Stimulated activated CD8-positive, alpha-beta memory T cell treated with anti-CD3 and anti-CD28 coated beads, Interleukin-12 subunit alpha, Interleukin-12 subunit beta, amount 100 ng/mL, for 4 hours (primary cell): ENCODE measurements around the gene PRRT4.

Experiments
- DNase-seq: peaks from one replicate; pipeline ENCODE4 v3.0.0-alpha.2; 2020; ENCODE audit warnings: low read depth

Gene PRRT4

GRCh38 chr7:128374041-128374440 lies 12.6 kb upstream of the PRRT4 start:
- no peak for DNase-seq

- no peak for DNase-seq
Observed at GRCh38 chr7:128373606-128374005, 12.1 kb upstream of the PRRT4 start.

GRCh38 chr7:128370491-128370890 lies 9.0 kb upstream of the PRRT4 start:
- DNase-seq = no peak

- no peak for DNase-seq
Observed at GRCh38 chr7:128366986-128367385, 5.5 kb upstream of the PRRT4 start.

- DNase-seq = no peak
Observed at GRCh38 chr7:128366300-128366699, 4.8 kb upstream of the PRRT4 start.

- DNase-seq = no peak
Observed at GRCh38 chr7:128365432-128365831, 3.9 kb upstream of the PRRT4 start.

GRCh38 chr7:128364166-128364870 lies 2.8 kb upstream of the PRRT4 start:
- no peak for DNase-seq

GRCh38 chr7:128363261-128363721 lies 1.8 kb upstream of the PRRT4 start:
- no peak for DNase-seq

GRCh38 chr7:128362670-128363069 lies 1.2 kb upstream of the PRRT4 start:
- DNase-seq = no peak

- no peak for DNase-seq
Observed at GRCh38 chr7:128360359-128360678, 1.2 kb downstream of the PRRT4 start.

- DNase-seq = no peak
Observed at GRCh38 chr7:128359939-128360338, 1.6 kb downstream of the PRRT4 start.

GRCh38 chr7:128359336-128359735 lies 2.2 kb downstream of the PRRT4 start:
- DNase-seq = no peak

GRCh38 chr7:128358233-128358632 lies 3.3 kb downstream of the PRRT4 start:
- DNase-seq = no peak

- no peak for DNase-seq
Observed at GRCh38 chr7:128357217-128357613, 4.3 kb downstream of the PRRT4 start.

GRCh38 chr7:128356546-128357216 lies 4.8 kb downstream of the PRRT4 start:
- no peak for DNase-seq

- no peak for DNase-seq
Observed at GRCh38 chr7:128353610-128354009, 7.9 kb downstream of the PRRT4 start.

- no peak for DNase-seq
Observed at GRCh38 chr7:128353189-128353588, 8.3 kb downstream of the PRRT4 start.

GRCh38 chr7:128352636-128353035 lies 8.9 kb downstream of the PRRT4 start:
- DNase-seq = no peak

- no peak for DNase-seq
Observed at GRCh38 chr7:128352153-128352537, 9.3 kb downstream of the PRRT4 start.

GRCh38 chr7:128351296-128352152 lies 10.0 kb downstream of the PRRT4 start:
- DNase-seq = no peak

GRCh38 chr7:128350708-128351295 lies 10.7 kb downstream of the PRRT4 start:
- DNase-seq = no peak

- no peak for DNase-seq
Observed at GRCh38 chr7:128349466-128349825, 12.0 kb downstream of the PRRT4 start.

GRCh38 chr7:128347647-128348097 lies 13.8 kb downstream of the PRRT4 start:
- no peak for DNase-seq
